Spleen (tissue), 11 donors: ENCODE measurements around the gene FAM221A. TPM values are rescaled to one million over a fixed set of nuclear protein-coding genes. Genes with fewer than 3 reads are reported as not detected.
"Not testable (repeated sequence)": the region's sequence is repeated elsewhere in the genome, so short reads cannot be mapped to it uniquely, and the experiment has no call there.

Experiments
- DNase-seq: peaks from one replicate; pipeline ENCODE4 v3.0.0-alpha.2; 2020
- H3K27ac ChIP-seq, 8 donors: fragments of 200-600 bp; sonication (generic) in 7 of 8; 1 replicate in 4 of 8; 2 replicates in 4 of 8; pipeline versions ENCODE4 v1.5.0 to v1.8.0; 2016 to 2021; ENCODE audit warnings: inconsistent platforms in 4 of 8, mild to moderate bottlenecking in 4 of 8, moderate library complexity in 1 of 8
- H3K27me3 ChIP-seq, 7 donors: fragments of 200-600 bp; sonication (generic) in 6 of 7; replicated peaks in 1 of 7; 1 replicate in 4 of 7; 2 replicates in 3 of 7; pipeline versions ENCODE4 v1.5.0 to v1.8.0; 2016 to 2021; ENCODE audit warnings: inconsistent platforms in 3 of 7, mild to moderate bottlenecking in 1 of 7
- H3K36me3 ChIP-seq, 6 donors: fragments of 200-600 bp; sonication (generic) in 5 of 6; 1 replicate in 4 of 6; 2 replicates in 2 of 6; pipeline versions ENCODE4 v1.5.0 to v1.8.0; 2016 to 2021; ENCODE audit warnings: inconsistent platforms in 2 of 6
- H3K4me1 ChIP-seq, 6 donors: fragments of 200-600 bp; sonication (generic) in 5 of 6; 1 replicate in 3 of 6; 2 replicates in 3 of 6; pipeline versions ENCODE4 v1.5.0 to v1.8.0; 2016 to 2021; ENCODE audit warnings: inconsistent platforms in 3 of 6
- H3K4me3 ChIP-seq, 8 donors: fragments of 200-600 bp; sonication (generic) in 7 of 8; 1 replicate in 4 of 8; 2 replicates in 4 of 8; pipeline versions ENCODE4 v1.5.0 to v1.8.0; 2016 to 2021; ENCODE audit warnings: inconsistent platforms in 4 of 8, mild to moderate bottlenecking in 4 of 8, moderate library complexity in 2 of 8
- H3K9me3 ChIP-seq, 8 donors: fragments of 200-600 bp; sonication (generic) in 7 of 8; 1 replicate in 4 of 8; 2 replicates in 4 of 8; pipeline versions ENCODE4 v1.5.0 to v1.8.0; 2016 to 2021; ENCODE audit warnings: inconsistent platforms in 4 of 8
- POLR2A ChIP-seq, 3 donors: fragments of 450-650 bp; IDR thresholded peaks; one replicate each; pipeline ENCODE4 v1.5.1; 2017; ENCODE audit warnings: antibody characterized with exemption in 3 of 3, mild to moderate bottlenecking in 1 of 3
- POLR2AphosphoS5 ChIP-seq, 3 donors: sonication (generic); formaldehyde crosslinking; IDR thresholded peaks; one replicate each; pipeline ENCODE4 v1.5.1; 2017; ENCODE audit warnings: antibody characterized with exemption in 3 of 3
- WGBS, 5 donors: extraction: QIAGEN DNeasy Blood & Tissue Kit in 3 of 5; methylation state at CpG; one replicate each; pipeline versions ENCODE4 v1.1.5 to v1.1.7; 2013 to 2018; 5-methylcytosine and 5-hydroxymethylcytosine counted together
- intact Hi-C: fragments of 100-400 bp; cut with DNase I; formaldehyde crosslinking; loops from one replicate; pipeline ENCODE4 v1.15.0; 2023; ENCODE audit warnings: low total_unique reads
- polyA plus RNA-seq, 3 donors: library from polyadenylated mRNA; stranded (reverse); fragments of 200-250 nt; gene quantifications; one replicate each; pipeline ENCODE4 v1.2.1, GENCODE V29; 2013
- total RNA-seq, 7 donors: library from RNA; depleted of rRNA in 3 of 7; stranded (reverse); fragments of >200 nt in 3 of 7; fragmentation: NEBNext Ultra II Directional in 4 of 7; extraction: Animal tissue kit (Norgen Biotek cat#: 25700) in 4 of 7; gene quantifications; one replicate each; pipeline versions ENCODE4 v1.1.0 to v1.2.1, GENCODE V29; 2016 to 2021
- TF ChIP-seq, protein P1 (sequence below), 11 experiments: fragments of 200-600 bp in 7 of 11; fragments of 450-650 bp in 4 of 11; sonication (generic) in 4 of 11; IDR thresholded peaks in 8 of 11; conservative IDR thresholded peaks in 3 of 11; 1 replicate in 7 of 11; 2 replicates in 4 of 11; pipeline versions ENCODE4 v1.4.0 to v1.8.0; 2016 to 2021; ENCODE audit warnings: antibody characterized with exemption in 11 of 11, inconsistent platforms in 4 of 11, mild to moderate bottlenecking in 1 of 11
- donor health status: healthy with polysubstance abuse.
- donor health status: DM: no; HTN: no; CAD: no; lungs with moderate emphysema.
- donor health status: DM: no; HTN: no; CAD: no.
- donor health status: Bipolar disorder and iron deficiency.
- donor health status: healthy.
- donor health status: DM: no; HTN: no; CAD: no.
- donor health status: DM: yes; HTN: yes; CAD: no.

FAM221A gene
- total and polyA plus RNA-seq, 10 donors, result 3.8 to 12.7 (median 6.6) TPM

DNA sequence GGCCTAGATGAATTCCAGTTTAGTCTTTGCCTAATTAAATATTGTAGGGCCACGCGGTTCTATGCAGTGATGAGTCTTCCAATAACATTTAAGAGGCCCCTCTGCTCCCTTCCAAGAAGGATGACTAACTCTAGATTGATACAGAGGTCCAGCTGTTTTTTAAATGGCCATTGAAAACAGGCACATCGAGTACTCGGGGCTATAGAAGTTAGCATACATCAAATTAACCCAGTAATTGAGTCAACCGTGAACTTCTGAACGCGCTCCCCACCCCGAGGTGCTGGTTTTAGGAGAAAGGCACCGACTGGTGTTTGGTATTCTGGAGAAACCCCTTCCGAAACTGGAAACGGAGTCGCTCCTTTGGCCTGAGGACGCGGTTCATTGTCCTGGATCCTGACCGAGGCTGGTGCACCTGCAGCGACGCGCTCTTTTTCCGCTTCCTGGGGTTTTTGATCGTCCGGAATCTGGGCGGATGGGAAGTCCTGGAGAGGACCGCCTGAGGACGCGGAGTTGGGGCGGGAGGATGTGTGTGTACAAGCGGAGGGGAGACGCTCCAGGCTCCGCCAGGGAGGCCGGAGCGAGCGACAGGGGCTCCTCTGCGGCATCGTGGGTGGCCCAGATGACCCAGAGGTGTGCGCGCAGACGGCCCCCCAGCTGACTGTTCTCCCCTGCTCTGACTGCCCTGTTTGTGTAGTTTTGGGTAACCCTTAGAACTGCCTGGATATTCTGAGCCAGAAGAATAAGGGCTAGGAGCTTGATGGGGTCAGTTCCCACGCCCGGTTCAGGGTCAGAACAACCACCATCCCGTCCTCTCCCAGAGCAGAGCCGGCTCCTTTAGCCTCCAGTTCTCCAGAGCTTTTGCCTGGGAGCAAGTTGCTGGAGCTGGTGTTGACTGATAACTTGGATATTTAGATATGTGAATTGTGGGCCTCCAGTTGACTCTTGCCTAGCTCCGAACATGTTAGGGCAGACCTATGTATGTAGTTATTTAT is 711 bp downstream of the FAM221A start:
- H3K27ac ChIP-seq, result peak overlapping the region; percentile 6 to 87 (median 78)
- peaks cover 0 to 7% (median 0%) of the 10 kb centered on the region in 6 donors for H3K36me3 ChIP-seq
- no peaks in the 10 kb centered on the region for H3K9me3 ChIP-seq
- peaks cover 3 to 22% (median 13%) of the 10 kb centered on the region in 6 donors for H3K4me1 ChIP-seq
- intact Hi-C loops, result no loop called here
- peak overlapping the region; percentile 74 to 92 (median 85) for H3K4me3 ChIP-seq
- no peaks in the 10 kb centered on the region for H3K27me3 ChIP-seq
- peak; percentile 87 for DNase-seq
- 9 to 15% (median 11%) methylated on average over 28 to 42 of the region's 42 CpGs for WGBS, 5 donors
- TF ChIP-seq POLR2AphosphoS5 (IDR thresholded peaks at IDR 0.05) (peak; percentile 15 to 73 (median 67)), POLR2A (IDR thresholded peaks at IDR 0.05) (no peak)

DNA sequence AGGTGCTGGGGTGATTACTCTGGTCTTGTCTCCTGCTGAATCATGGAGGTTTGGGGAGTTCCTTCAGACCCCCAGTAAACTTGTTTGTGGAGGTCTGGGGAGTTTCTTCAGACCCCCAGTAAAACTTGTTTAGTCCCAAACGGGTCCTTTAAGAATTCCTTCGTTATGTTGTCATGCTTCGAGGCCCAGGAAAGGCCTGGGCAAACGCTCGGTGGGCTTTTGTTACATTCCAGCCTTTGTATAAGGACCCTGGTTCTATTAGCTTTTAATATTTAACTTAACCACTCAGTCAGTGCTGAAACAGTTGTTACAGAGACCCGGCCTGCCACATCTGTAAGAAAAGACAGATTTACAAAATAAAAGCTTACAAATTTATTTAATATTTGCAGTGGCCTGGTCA is 4.0 kb downstream of the FAM221A start:
- intact Hi-C loops, H3K27ac ChIP-seq: not testable (repeated sequence)
- 76 to 91% (median 86%) methylated on average over 6 of the region's 6 CpGs for whole genome bisulfite sequencing, 5 donors

DNA sequence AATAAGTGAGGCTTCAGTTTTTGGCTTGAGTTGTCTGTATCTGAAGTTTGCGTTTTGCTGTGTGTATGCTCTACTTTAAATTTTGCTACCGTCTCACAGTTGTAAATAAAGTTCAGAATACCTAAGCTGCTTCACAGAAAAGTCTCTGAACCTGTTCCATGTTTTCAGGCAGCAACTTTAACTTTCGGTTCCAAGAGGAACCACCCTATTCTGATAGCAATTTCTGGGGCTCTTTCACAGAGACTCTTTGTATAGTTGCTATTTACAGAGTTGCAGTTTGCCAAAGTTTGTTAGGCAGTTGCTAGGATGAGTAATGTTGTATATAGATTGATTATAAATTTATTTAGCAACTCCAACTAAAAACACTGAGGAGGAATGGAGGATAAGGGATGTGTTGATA is 5.7 kb downstream of the FAM221A start:
- H3K4me1 ChIP-seq, result peaks cover 3 to 10% (median 8%) of the 10 kb centered on the region in 6 donors
- H3K27ac ChIP-seq, result no peak overlapping the region
- H3K36me3 ChIP-seq, result peaks cover 0 to 52% (median 5%) of the 10 kb centered on the region in 6 donors
- no peak overlapping the region for H3K4me3 ChIP-seq
- TF ChIP-seq POLR2A (IDR thresholded peaks at IDR 0.05) (no peak), POLR2AphosphoS5 (IDR thresholded peaks at IDR 0.05) (no peak)
- TF ChIP-seq, protein P1, sequence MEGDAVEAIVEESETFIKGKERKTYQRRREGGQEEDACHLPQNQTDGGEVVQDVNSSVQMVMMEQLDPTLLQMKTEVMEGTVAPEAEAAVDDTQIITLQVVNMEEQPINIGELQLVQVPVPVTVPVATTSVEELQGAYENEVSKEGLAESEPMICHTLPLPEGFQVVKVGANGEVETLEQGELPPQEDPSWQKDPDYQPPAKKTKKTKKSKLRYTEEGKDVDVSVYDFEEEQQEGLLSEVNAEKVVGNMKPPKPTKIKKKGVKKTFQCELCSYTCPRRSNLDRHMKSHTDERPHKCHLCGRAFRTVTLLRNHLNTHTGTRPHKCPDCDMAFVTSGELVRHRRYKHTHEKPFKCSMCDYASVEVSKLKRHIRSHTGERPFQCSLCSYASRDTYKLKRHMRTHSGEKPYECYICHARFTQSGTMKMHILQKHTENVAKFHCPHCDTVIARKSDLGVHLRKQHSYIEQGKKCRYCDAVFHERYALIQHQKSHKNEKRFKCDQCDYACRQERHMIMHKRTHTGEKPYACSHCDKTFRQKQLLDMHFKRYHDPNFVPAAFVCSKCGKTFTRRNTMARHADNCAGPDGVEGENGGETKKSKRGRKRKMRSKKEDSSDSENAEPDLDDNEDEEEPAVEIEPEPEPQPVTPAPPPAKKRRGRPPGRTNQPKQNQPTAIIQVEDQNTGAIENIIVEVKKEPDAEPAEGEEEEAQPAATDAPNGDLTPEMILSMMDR (IDR thresholded peaks at IDR 0.05 in 8 of 11, conservative IDR thresholded peaks at IDR 0.05 in 3 of 11), result no peak
- WGBS, 5 donors, result 82 to 88% (median 86%) methylated on average over 3 of the region's 3 CpGs
- no peak for DNase-seq
- no peaks in the 10 kb centered on the region for H3K9me3 ChIP-seq
- intact Hi-C loops, result no loop called here
- no peaks in the 10 kb centered on the region for H3K27me3 ChIP-seq

More for the DNA sequence above, 4.0 kb downstream of the FAM221A start:
- Histone ChIP-seq H3K4me1 (peaks cover 3 to 22% (median 13%) of the 10 kb centered on the region in 6 donors), H3K36me3 (peaks cover 0 to 35% (median 0%) of the 10 kb centered on the region in 6 donors)
- H3K4me3 ChIP-seq, DNase-seq, H3K9me3 ChIP-seq, H3K27me3 ChIP-seq: not testable (repeated sequence)

DNA sequence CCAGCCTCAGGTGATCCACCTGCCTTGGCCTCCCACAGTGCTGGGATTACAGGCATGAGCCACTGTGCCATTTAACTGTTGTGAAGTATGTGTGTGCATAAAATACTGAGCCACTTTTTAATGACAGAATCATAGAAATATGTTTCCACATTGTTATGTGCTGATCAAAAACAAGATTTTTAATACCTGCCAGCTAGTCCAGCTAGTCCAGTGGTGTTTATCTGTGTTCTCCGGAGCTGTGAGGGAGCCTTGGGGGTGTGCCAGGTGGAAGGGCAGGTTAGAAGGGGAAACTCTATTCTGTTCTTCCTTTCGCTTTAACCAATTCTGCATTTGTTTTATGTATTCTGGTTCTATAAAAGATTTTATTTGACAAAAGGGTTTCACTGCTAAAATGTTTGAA is 7.0 kb downstream of the FAM221A start:
- WGBS, 5 donors, result 89 to 92% (median 92%) methylated on average over 2 of the region's 2 CpGs
- no peaks in the 10 kb centered on the region for H3K9me3 ChIP-seq
- no peaks in the 10 kb centered on the region for H3K27me3 ChIP-seq
- H3K4me3 ChIP-seq, result no peak overlapping the region
- no peak overlapping the region for H3K27ac ChIP-seq
- no peak for TF ChIP-seq POLR2AphosphoS5 (IDR thresholded peaks at IDR 0.05)
- TF ChIP-seq, protein P1 (IDR thresholded peaks at IDR 0.05 in 8 of 11, conservative IDR thresholded peaks at IDR 0.05 in 3 of 11), result no peak
- TF ChIP-seq POLR2A (IDR thresholded peaks at IDR 0.05), result no peak
- H3K36me3 ChIP-seq, result peaks cover 0 to 64% (median 8%) of the 10 kb centered on the region in 6 donors
- intact Hi-C loops, result no loop called here
- no peak for DNase-seq
- no peaks in the 10 kb centered on the region for H3K4me1 ChIP-seq

DNA sequence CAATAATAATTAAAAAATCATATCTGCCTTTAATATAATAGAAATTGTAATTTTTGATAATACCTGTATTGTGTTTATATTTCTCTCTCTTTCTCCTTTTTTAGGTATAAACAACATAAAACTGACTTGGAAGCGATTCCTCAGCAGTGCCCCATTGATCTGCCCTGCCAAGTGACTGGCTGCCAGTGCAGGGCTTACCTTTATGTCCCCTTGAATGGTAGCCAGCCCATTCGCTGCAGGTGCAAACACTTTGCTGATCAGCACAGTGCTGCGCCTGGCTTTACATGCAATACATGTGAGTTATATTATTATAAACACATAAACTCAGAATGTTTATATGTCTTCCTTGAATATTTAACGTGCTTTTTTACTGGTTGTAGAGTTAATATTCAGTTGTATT is 9.2 kb downstream of the FAM221A start:
- intact Hi-C loops, result no loop called here
- no peaks in the 10 kb centered on the region for H3K27me3 ChIP-seq
- no peaks in the 10 kb centered on the region for H3K4me1 ChIP-seq
- WGBS, 5 donors, result 93 to 97% (median 94%) methylated on average over 4 of the region's 4 CpGs
- H3K4me3 ChIP-seq, result no peak overlapping the region
- peaks cover 0 to 86% (median 15%) of the 10 kb centered on the region in 6 donors for H3K36me3 ChIP-seq
- no peak overlapping the region for H3K27ac ChIP-seq
- peaks cover 0 to 5% (median 0%) of the 10 kb centered on the region in 8 donors for H3K9me3 ChIP-seq
- no peak for TF ChIP-seq POLR2AphosphoS5 (IDR thresholded peaks at IDR 0.05)
- TF ChIP-seq POLR2A (IDR thresholded peaks at IDR 0.05), result no peak
- TF ChIP-seq, protein P1 (IDR thresholded peaks at IDR 0.05 in 8 of 11, conservative IDR thresholded peaks at IDR 0.05 in 3 of 11), result no peak
- no peak for DNase-seq
